Activated CD8-positive, alpha-beta memory T cell treated with anti-CD3 and anti-CD28 coated beads for 1 hour (primary cell): ENCODE measurements around the gene VPS26A.
"Not testable (repeated sequence)": the region's sequence is repeated elsewhere in the genome, so short reads cannot be mapped to it uniquely, and the experiment has no call there.

ENCODE experiments used
- DNase-seq, 2 donors: peaks; one replicate each; pipeline ENCODE4 v3.0.0-alpha.2; 2020; ENCODE audit warnings: low read depth in 1 of 2; ENCODE audit errors: extremely low read depth in 1 of 2

VPS26A gene

DNA sequence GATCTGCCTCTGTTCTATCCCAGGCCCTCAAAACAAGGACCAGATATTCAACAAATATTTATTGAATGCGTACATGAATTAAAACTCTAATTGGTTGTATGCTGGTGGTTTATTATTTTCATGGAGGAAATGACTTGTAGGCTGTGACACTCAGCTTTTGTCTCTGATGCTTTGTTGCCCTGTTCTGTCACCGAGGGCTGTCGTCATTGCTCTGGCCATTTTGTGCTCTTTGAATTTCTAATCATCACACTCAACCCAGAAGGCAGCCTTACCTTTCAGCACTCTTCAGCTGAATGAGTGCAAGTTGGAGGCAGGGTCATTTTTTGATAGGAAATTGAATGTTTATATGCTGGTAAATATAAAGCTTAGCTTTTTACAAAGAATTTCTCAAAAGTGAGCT is 21.5 kb upstream of the VPS26A start:
- DNase-seq = no peak

- DNase-seq = no peak
Measured at GRCh38 chr10:69103784-69104183, 20.2 kb upstream of the VPS26A start.

DNA sequence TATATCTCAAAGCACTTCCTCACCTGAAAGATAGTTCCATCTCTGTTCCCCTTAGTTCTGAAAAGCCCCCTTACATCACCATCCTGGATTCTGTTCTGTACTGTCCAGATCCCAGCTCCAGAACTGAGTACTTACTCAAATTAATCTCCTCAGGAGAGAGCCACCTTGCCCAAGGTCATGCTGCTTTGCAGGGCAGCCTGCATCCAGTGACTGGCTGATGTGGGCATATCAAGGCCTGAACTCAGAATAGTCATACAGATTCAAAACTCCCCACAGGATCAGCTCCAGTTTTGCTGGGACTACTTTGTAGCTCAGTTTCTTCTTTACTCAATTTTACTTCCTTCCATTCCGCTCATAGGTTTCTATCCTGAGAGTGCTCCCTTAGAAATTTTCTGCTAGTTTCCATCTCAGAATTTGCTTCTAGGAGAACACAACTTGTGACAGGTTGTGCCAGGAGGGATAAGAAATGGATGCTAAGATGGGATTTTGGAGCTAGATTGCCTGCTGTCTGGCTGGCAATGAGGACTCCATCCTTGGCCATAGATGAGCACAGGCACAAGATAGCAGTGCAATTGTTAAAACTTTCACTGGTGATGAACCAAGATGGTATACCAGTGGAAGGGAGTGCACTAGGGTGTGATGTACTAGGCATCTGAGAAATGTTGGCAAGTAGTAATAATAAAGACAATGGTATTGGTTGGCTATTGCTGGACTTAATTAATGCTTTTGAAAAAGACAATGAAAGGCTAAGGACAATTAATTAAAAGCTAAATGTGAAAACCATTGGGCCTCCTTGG is 18.8 kb upstream of the VPS26A start:
- DNase-seq = no peak

GRCh38 chr10:69107176-69107490 is 16.8 kb upstream of the VPS26A start:
- DNase-seq = no peak

DNA sequence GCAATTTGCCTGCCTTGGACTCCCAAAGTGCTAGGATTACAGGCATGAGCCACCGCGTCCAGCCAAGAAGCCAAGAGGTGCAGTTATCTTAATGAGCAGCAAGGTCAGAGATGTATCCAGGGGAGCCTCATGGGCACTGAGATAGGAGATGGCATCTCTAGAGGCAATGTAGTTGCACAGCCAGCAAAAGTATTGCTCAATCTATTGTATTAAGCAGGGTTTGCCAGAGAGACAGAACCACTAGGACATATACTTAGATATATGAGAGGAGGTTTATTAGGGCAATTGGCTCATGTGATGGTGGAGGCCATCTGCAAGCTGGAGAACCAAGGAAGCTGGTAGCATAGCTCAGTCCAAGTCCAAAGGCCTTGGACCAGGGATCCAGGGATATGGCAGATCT is 16.3 kb upstream of the VPS26A start:
- no peak for DNase-seq

GRCh38 chr10:69119896-69120295 is 4.1 kb upstream of the VPS26A start:
- no peak for DNase-seq

DNA sequence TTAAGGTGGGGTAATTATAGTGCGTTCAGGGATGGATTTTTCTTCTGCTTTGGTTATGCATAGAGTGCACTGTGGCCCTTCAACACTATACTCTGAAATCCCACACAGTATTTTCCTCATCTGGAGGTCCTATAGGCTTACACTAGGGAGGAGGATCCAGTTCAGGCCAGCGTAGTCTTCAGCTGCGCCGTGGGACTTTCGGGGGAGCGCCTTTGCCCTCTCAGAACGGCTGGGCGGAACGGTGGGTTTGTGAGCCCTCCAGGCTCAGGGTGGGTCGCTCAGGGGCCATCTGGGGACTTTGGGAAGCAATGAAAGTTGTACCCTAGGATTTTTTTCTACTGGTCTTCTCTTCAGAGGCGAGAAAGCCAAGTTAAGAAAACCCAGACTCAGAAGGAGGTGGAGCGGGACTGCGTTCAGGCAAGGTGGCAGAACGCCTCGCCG is 652 bp upstream of the VPS26A start:
- no peak for DNase-seq

DNA sequence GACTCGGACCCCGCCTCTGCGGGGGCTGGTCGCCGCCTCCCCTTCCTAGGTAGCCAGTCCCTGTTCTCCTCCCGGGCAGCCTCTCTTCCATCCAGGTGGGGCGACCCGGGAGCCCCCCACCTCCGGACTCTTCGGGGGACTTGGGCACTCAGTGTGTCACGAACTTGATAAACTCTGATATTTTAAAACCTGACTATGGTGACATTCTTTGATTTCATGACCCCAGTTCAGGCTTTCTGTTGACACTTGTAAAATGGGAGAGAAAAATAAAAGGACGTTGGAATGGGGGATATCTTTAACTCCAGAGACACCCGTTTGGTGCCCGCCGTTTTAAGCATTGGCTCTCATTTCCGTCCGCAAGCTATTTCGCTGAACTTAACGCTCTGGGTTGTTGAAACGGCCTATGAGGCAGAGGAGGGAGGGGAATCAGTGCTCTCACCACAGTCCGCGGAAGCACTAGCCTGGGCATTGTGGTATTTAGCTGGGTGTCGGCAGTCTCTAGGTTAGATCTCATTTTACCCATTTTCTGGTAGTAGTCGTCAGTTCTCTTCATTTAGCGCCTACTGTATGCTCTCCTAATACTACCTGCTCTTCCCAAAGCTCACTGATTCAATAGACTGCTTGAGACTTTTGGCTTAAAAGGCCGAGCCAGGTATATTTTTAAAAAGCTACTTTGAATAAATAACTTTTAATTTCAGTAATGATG is 738 bp downstream of the VPS26A start:
- DNase-seq = no peak

DNA sequence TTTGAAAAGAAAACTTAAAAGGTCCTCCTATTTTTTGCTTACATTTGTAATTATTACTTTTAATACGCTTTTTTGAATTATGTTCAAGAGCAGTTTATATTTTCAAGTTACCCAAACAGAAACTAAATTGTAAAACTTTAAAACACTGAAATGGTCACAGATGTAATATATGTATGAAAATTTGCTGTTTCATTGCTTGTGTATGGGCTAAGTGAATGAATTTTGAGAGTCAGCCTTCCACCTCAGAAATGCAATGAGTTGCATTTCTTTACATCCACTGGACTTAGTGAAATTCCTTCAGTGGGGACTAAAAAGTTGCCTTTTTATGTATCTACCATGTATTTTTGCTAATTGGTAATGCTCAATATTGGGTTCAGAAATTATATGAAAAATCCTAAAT is 1.6 kb downstream of the VPS26A start:
- DNase-seq = no peak

- DNase-seq = no peak
Measured at GRCh38 chr10:69130251-69130650, 6.3 kb downstream of the VPS26A start.

- DNase-seq = no peak
Measured at GRCh38 chr10:69139961-69140360, 16.0 kb downstream of the VPS26A start.

GRCh38 chr10:69141304-69141703 is 17.3 kb downstream of the VPS26A start:
- no peak for DNase-seq

- DNase-seq = not testable (repeated sequence)
Measured at GRCh38 chr10:69142074-69142473, 18.1 kb downstream of the VPS26A start.

DNA sequence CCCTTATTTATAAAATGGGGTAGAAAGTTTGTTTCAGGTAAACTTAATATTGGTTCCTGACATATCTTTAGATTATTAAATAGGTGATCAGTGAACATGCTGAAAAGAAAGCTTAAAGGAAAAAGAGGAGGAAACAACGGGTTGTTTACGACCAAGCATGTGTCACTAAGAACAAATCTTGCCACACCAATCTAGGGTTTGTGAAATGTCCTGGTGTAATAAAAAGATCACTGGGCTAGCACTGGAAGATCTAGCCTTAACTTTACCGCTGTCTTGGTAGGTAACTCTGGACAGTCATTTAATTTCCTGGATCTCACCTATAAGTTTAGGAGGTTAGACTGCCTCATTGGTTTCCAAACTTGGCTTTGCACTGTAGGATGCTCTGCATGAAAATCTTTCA is 19.0 kb downstream of the VPS26A start:
- DNase-seq = no peak

DNA sequence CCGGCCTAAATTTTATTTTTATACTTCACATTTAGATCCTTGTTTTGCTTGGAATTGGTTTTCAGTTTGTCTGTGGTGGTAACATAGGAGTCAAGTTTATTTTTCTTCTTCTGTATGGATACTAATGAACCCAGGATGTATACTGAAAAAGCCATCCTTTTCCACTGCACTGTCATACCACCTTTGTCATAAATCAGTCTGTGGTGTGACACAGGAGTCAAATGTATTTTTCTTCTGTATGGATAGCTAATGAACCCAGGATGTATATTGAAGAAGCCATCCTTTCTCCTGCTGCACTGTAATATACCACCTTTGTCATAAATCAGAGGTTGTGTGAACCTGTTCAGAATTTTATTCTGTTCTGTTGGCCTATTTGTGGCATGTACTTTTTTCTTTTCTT is 21.4 kb downstream of the VPS26A start:
- DNase-seq = no peak

GRCh38 chr10:69145864-69146263 is 21.9 kb downstream of the VPS26A start:
- DNase-seq = no peak

GRCh38 chr10:69146759-69147158 is 22.8 kb downstream of the VPS26A start:
- DNase-seq = no peak

DNA sequence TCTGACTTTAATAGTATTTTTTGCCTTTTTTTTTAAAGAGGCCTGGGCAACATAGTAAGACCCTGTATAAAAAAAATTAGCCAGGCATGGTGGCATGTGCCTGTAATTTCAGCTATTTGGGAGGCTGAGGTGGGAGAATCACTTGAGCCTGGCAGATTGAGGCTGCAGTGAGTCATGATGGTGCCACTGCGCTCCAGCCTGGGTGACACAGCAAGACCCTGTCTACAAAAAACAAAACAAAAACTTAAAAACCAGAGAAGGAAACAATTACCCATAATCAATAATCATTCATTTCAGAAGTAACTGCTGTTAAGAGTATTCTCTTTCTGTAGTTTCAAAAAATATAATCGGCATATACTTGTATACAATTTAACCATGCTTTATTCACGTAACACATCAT is 28.0 kb downstream of the VPS26A start:
- DNase-seq = no peak

DNA sequence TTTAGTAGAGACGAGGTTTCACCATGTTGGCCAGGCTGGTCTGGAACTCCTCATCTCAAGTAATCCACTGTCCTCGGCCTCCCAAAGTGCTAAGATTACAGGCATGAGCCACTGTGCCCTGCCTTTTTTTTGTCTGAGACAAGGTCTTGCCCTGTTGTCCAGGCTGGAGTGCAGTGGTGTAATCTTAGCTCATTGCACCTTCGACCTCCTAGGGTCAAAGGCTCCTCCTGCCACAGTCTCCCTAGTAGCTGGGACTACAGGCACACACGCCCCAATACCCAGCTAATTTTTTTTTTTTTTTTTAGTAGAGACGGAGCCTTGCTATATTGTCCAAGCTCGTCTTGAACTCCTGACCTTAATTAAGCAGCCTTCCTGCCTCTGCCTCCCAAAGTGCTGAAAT is 29.2 kb downstream of the VPS26A start:
- DNase-seq = no peak

- DNase-seq = no peak
Measured at GRCh38 chr10:69160809-69161241, 36.8 kb downstream of the VPS26A start.

GRCh38 chr10:69168493-69168892 is 44.5 kb downstream of the VPS26A start:
- DNase-seq = no peak

GRCh38 chr10:69172241-69172982 is 48.4 kb downstream of the VPS26A start:
- no peak for DNase-seq
